Stimulated activated CD4-positive, alpha-beta T cell treated with anti-CD3 and anti-CD28 coated beads, Interleukin-1b, Interleukin-23, amount 100 ng/mL, for 1 hour (primary cell): Measurements from ENCODE around the gene NUP214.

Experiments used
- DNase-seq, 2 donors: peaks; one replicate each; pipeline ENCODE4 v3.0.0-alpha.2; 2020; ENCODE audit warnings: low read depth in 2 of 2

The NUP214 gene

DNA sequence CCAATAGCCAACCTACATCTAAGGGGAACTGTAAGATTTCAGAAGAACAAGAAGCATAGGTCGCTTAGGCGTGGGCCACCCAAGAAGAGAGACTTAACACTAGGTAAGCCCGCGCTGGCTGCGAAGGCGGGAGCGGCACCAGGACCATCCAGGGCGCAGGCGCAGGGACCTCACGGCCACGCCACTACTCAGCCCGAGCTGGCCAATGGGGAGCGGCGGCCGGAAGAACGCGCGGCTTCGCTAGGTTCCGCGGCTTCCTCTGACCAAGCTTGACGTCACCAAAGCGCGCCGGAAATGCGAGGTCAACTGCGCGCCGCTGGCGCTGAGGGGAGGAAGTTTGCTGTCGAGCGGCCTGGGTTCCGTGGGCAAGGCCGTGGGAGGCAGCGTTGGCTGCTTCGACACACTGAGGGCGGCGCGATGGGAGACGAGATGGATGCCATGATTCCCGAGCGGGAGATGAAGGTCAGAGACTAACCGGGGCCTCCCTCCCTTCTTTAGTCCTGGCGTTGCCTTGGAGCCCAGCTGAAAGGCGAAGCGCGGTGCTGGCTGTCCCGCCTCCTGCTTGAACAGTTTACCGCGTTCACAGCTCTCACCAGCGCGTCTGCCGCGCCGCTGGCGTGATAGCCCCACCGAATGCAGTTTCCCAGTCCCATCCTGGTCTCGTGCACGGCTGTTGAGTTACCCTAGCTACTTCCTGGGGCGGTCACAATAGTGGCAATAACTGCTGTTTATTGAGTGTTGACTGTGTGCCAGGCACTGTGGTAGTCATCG, at the start of gene NUP214:
Gene NUP214 (plus strand): TSS at position 299 of the 771 bp plus-strand sequence. CDS start 119 bp downstream, at position 418.
- peak; percentile 94 to 100 for DNase-seq

DNA sequence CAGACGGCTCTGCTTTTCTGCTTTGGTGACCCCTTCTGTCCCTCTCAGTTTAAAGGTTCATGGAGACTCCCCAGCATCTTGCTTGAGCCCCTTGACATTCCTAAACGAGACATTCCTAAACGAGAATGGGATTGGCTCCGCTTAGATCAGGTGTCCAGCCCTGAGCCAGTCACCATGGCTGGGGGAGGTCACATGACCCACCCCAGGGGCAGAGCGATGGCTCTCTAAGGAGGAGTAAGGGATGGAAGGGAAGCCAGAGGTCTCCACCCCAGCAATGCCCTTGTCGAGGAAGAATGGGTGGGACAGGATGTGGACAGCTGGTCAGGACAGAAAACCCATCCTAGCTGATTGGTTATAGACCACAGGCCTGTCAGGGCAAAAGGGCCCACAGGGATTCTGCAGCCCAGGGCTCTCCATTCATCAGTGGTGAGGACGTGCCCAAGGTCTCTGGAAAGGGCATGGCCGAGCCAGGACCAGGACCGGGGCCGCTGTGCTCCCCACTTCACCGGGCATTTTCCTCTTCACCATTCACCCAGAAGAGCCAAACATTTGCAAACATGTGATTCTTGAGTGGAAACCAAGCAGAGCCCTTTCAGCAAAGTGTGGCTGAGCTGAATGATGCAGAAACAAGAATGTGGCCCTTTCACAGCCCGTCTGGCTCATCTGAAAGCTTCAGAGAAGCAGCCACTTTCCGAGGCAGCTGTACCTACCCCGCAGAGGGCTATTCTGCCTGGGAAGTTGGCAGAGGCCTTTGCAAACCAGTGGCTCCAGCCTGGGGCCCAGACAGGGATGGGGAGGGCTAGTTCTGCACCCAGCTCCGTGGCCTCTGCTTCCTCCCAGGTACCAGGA, 48.8 kb upstream of the NUP214 start:
- DNase-seq = no peak

DNA sequence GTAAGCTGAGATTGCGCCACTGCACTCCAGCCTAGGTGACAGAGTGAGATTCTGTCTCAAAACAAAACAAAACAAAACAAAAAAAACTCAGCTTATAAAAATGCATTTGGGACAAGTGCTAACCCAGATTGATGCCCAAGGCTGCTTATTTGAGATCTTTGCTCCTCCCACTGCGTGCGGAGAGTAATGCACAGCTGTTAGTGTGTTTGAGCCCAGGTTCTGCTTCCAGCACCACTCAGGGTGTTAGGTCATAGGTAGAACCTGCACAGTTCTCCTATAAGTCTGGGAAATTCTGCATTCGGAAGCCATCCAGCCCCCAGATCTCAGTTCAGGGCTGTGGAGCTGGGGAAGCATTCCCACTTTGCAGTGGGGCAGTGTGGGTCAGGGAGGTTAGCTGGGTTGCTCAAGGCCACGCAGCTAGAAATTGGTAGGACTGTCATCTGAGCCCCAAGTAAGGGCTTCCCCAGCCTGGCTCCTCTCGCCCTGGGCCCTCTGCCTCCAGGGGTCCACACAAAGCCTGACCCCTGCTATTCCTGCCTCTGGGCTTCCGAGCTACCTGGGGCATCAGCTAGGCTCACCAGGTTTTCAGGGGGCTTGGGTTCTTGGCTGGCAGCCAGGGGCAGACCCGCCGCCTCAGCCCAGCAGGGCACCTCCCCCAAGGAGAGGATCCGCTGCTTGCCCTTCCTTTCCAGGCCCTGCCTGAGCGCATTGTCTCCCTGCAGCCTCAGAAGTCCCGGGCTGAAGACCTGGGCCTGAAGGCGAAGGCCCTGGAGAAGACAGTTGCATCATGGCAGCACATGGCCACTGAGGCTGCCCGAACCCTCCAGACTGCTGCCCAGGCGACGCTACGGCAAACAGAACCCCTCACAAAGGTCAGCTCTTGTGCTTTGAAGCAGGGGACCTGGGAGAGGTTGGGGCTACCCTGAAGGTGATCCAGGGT, 46.7 kb upstream of the NUP214 start:
- no peak for DNase-seq

DNA sequence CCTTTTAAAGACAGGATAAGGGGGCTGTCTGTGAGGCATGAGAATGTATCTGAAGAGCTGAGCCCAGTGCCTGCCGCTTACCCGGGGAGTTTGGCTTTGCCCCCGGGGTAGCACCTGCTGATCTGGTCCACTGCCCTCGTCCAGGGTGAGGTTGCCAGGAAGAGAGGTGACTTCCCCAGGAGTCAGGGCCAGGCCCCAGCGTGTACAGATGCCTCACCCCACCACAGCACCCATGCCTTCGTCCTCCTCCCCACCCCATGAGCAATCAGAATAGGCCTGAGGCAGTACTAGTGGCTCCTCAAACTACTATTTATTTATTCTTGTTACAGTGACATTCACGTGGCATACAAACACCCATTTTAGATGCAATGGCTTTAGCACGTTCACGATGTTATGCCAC, 44.8 kb upstream of the NUP214 start:
- no peak for DNase-seq

DNA sequence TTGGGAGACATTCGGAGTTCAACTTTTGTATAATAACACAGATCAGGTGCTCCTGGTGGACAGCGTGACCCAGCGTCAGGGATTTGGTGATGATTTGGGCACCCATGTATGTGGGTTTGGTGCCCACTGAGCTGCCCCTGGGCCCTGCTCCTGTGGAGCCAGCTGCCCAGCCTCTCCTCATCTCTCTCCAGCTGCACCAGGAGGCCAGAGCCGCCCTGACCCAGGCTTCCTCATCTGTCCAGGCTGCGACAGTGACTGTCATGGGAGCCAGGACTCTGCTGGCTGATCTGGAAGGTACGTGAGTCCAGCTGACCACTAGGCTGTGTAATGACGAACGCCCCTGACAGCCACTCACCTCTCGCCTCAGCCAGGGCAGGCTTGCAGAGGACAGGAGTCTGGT, 43.5 kb upstream of the NUP214 start:
- DNase-seq = no peak

DNA sequence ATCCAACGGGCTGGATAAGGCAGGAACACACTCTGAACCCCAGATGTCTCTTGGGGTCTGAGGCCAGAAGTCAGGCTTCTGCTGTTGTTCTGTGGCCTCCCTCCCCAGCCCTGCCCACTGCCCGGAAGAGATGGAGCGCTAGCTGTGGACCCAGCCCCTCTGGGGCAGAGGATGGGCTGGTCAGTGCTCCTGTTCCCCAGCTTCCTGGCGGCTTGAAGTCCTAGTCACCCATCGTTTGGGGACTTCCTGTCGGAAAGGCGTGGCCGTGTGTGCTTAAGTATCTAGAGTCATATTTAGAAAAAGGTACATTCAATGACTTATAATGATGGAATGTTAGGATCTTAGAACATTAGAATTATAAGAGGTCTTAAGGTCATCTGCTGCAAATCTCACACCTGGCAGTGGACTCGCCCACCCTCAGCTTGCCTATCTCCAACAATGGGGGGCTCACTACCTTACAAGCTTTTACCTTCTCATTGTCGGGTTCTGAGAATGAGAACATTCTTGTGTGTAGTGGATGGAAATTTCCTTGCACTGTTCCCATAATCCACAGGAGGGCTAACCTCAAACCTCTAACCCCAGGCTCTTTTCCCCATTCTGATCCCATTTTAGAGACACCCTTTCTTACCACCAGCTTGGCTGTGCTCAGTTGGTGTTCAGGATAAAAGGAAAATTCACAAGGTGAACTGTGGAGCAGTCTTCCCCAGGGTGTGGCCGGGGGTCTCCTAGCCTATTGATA, 42.4 kb upstream of the NUP214 start:
- DNase-seq = no peak

DNA sequence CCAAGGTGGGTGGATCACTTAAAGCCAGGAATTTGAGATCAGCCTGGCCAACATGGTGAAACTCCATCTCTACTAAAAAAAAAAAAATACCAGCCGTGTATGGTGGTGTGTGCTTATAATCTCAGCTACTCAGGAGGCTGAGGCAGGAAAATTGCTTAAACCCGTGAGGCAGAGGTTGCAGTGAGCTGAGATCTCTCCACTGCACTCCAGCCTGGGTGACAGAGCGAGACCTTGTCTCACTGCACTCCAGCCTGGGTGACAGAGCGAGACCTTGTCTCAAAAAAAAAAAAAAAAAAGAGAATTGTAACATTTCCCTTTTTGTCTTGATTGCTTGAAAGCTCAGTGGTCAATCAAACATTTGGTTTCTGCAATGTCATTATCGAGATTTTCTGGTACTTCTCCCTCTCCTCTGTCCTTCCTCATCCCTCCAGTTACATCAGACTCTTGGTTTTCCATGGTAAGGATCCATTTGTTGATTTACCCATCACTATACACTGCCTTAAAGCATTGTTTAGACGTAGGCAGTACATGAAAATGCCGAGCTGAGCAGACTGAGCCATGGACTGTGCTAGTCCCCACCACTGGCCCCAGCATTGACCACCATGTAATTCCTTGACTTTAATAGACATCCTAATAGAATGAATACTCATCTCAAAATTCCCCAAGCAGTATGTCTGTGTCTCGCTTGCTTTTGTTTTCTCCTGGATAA, 40.6 kb upstream of the NUP214 start:
- DNase-seq = no peak

DNA sequence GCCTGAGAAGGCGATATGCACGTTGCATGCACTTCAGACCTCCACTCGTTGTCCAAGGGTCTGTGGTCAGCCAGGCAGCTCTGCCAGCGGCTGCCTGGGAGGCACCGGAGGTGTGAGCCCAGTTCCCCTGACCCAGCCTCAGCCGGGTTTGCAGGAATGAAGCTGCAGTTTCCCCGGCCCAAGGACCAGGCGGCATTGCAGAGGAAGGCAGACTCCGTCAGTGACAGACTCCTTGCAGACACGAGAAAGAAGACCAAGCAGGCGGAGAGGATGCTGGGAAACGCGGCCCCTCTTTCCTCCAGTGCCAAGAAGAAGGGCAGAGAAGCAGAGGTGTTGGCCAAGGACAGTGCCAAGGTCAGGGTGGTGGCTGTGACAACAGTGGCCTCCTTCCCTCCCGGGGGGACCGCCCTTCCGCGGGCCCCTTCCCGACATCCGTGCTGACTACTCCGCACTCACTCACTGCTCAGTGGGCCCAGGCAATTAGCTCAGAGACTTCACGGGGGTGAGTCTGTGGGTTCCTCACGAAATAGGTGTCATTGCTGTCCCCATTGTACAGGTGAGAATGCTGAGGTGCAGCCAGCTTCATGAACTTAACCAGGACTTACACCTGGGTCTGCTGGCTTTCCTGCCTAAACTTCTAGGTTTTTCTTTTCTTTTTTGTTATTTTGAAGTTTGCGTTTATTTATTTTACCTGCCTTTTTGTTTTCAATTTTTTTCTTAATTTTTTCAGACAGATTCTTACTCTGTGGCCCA, 39.8 kb upstream of the NUP214 start:
- DNase-seq = no peak

DNA sequence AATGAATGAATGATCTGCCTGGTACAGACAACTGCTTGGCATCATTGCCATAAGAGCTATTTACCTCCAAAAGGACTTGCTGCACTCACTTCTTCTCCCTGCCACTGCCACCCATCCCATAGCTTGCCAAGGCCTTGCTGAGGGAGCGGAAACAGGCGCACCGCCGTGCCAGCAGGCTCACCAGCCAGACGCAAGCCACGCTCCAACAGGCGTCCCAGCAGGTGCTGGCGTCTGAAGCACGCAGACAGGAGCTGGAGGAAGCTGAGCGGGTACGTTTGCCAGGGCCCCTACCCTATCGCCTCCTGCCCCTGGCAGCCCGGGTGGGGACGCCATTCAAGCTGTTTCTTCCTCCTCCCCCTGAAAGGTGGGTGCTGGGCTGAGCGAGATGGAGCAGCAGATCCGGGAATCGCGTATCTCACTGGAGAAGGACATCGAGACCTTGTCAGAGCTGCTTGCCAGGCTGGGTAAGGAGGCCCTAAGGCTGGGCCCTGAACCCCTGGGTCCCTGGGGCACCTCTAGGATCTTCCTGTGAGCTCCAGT, 38.0 kb upstream of the NUP214 start:
- no peak for DNase-seq

DNA sequence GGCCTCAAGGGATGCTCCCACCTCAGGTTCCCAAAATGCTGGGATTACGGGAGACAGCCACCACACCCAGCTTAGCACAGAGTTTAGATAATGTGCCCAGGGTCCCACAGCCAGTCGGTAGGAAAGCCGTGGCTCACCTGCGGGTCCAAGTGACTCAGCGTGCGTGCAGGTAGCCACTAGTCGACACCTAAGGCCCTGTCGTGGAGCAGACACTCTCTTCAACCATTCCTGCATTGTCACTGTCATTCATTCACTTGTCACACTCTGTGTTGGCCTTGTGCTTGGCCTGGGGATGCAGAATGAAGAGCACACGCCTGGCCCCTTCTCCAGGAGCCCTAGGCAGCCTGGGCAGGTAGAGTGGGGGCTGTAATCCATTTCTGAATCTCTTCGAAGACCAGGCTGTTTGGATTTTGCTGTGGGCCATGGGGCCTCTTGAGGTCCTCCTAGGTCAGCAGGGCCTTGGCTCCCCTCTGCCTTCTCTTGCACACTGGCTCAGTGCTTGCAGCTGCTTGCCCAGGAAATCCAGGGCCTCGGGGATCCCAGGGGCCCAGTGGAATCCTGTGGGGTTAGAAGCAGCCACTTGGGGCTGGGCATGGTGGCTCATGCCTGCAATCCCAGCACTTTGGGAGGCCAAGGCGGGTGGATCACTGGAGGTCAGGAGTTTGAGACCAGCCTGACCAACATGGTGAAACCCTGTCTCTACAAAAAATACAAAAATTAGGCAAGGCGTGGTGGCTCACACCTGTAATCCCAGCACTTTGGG, 35.2 kb upstream of the NUP214 start:
- no peak for DNase-seq

DNA sequence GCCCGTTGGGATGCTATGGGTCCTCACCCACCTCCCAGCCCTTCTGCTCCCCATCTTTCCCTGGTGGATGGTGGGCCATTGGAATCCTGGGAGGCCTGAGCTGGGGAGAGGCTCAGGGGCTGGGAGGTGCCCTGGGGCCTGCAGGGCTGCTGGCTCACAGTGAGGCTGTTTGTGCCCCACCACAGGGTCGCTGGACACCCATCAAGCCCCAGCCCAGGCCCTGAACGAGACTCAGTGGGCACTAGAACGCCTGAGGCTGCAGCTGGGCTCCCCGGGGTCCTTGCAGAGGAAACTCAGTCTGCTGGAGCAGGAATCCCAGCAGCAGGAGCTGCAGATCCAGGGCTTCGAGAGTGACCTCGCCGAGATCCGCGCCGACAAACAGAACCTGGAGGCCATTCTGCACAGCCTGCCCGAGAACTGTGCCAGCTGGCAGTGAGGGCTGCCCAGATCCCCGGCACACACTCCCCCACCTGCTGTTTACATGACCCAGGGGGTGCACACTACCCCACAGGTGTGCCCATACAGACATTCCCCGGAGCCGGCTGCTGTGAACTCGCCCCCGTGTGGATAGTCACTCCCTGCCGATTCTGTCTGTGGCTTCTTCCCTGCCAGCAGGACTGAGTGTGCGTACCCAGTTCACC, 33.9 kb upstream of the NUP214 start:
- no peak for DNase-seq

DNA sequence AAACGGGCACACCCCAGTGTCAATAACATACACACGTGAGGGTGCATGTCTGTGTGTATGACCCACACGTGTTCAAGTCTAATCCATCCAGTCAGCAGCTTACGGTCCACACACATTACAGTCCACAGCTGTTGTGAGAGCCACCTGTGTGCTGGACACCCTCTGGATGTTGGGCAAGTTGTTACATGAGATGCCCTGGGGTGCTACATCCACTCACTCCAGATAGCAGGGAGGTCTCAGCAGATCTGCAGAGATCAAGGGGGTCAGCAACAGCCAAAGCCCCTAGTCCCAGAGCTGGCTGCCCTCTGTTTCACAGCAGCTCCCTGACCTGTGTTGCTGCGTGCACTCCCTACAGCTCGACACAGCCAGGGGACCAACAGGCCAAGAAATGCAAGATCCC, 33.4 kb upstream of the NUP214 start:
- no peak for DNase-seq

DNA sequence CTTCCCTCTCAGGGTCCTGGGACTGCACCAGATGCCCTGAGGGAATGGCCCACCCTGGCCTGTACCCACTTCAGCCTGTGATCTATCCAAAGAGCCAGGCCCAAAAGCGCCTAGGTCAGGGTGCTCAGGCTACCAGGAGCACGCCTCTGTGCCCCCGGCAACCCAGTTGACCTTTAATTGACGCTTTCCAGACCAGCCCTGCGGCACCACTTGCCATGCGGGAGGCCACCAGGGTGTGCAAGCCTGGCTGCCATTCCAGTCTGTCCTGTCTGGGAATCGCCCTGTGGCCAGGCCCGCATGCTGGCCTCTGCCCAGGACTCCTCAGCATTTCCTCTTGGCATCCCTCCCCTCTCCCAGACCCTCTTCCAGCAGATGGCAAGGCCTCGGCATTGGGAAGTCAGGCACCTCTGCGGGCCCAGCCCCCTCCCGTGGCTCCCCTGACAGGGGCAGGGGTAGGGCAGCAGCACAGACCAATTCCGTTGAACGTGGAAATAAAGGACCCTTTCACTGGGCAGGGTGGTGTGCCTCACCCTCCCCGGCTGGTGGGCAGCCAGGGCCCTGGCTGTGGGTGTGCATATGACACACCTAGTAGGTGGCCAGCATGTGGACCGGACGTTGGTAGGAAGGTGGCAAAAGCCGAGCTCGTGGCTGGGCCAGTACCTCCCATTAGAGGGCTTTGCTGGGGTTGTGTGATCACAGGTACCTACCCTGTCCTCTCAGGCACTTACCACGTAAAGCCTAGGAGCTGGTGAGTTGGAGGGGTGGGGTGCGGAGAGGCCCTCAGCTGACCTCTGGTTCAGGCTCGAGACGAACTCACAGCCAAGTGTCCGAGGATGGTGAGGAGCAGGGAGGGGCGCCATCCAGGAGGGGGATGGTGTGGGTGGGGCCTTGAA, 32.6 kb upstream of the NUP214 start:
- no peak for DNase-seq

DNA sequence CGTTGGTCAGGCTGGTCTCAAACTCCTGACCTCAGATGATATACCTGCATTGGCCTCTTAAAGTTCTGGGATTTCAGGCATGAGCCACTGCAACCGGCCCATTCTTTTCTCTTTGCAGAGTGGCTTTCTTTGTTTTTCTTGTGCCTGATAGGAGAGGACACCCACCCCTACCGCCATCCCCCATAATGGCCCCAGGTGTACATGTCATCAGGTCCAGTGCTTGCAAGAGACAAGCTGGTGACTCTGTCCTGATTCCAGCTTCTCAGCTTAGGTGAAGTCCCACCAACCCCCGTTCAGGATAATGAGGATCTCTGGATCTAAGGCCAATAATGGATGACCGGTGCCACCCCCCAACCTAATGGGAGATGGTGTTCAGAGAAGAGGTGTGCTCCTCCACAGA, 31.4 kb upstream of the NUP214 start:
- DNase-seq = no peak

DNA sequence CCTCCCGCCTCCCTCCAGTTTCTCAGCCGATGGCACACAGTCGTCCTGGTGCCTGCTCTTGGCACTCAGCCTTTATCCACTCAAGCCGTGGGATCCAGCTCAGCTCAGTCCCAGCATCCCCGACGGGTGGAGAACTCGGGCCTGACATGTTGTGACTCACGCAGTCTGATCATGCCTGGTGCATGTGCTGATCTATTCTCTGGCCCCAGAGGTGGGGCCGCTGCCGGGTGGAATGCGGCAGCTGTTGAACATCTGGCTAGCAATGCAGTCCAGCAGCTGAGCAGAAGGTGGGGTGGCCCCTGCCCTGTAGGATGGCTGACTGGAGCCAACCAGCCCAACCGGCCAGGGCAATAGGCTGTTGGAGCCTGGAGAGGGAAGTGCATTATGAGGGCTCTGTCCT, 30.8 kb upstream of the NUP214 start:
- DNase-seq = no peak

DNA sequence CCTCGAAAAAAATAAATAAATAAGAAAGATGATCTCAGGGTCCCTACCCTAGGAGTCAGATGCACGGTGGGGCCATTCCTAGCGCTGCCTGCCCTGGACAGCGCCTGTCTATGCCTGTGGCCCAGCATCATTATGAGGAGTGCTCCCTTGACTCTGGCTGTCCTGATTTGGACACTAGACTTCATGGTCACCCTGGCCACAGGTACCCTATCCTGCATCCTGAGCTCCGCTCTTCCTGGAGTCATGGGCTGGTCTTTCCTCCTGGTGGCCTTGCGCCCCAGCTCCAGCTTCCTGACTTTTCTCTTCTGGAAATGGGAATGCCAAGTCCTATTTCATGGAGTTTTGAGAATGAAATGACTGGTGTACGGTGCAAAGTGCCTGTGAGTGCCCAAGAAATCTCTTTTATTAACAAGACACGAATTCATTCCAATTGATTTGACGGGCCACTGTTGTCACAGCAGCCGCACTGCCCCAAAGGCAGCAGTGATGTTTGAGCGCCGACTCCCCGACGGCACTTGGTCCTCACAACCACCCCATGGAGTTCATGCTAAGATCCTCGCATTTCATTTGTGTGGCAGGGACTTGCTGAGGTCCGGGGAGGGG, 29.6 kb upstream of the NUP214 start:
- no peak for DNase-seq
